OCI-LY7 (cell line): ENCODE results near the gene CDK11B. TPM values are rescaled to one million over a fixed set of nuclear protein-coding genes. Genes with fewer than 3 reads are reported as not detected.

Experiments used
- BruUV-seq: library from RNA; stranded (reverse); fragments of 400-500 nt; replicated peaks from 2 replicates; lab custom pipeline; 2021; lab: Mats Ljungman, UMichigan
- CTCF ChIA-PET: fragments of 300-600 bp; sonication (Branson Sonifier 250); formaldehyde crosslinking; loops from one replicate; lab custom pipeline; 2022; ENCODE audit warnings: antibody characterized with exemption; ENCODE audit not compliant: unreplicated experiment; lab: Charles Lee
- POLR2A ChIA-PET: fragments of 300-600 bp; sonication (Branson Sonifier 250); formaldehyde crosslinking; loops from one replicate; lab custom pipeline; 2022; ENCODE audit warnings: antibody characterized with exemption; lab: Charles Lee
- DNase-seq: peaks from one replicate; pipeline ENCODE4 v3.0.0-alpha.2; 2015; ENCODE audit warnings: low spot score
- H2AFZ ChIP-seq: fragments of 200-600 bp; sonication (generic), shearing (Covaris generic); 2 replicates; pipeline ENCODE4 v1.6.1; 2014; ENCODE audit warnings: mild to moderate bottlenecking, antibody characterized with exemption, low read length, moderate library complexity
- H3K27ac ChIP-seq: fragments of 200-600 bp; sonication (generic); 2 replicates; pipeline ENCODE4 v1.5.1; 2014; ENCODE audit warnings: mixed run types, low read depth, mild to moderate bottlenecking, moderate library complexity, low read length, inconsistent platforms; ENCODE audit not compliant: poor library complexity, severe bottlenecking
- H3K36me3 ChIP-seq: fragments of 200-600 bp; sonication (generic); 2 replicates; pipeline ENCODE4 v1.6.1; 2014; ENCODE audit warnings: mild to moderate bottlenecking, antibody characterized with exemption, low read length, moderate library complexity, mixed read lengths; ENCODE audit not compliant: insufficient read depth
- H3K4me1 ChIP-seq: fragments of 200-600 bp; sonication (generic); 2 replicates; pipeline ENCODE4 v1.5.1; 2014; ENCODE audit warnings: mild to moderate bottlenecking, low read length; ENCODE audit not compliant: insufficient read depth, poor library complexity, severe bottlenecking
- H3K4me2 ChIP-seq: fragments of 200-600 bp; sonication (generic); 2 replicates; pipeline ENCODE4 v1.6.1; 2014; ENCODE audit warnings: mild to moderate bottlenecking, low read length
- H3K4me3 ChIP-seq: fragments of 200-600 bp; sonication (generic); 2 replicates; pipeline ENCODE4 v1.5.1; 2014; ENCODE audit warnings: mild to moderate bottlenecking, low read depth, low read length; ENCODE audit not compliant: poor library complexity, severe bottlenecking
- H3K79me2 ChIP-seq: fragments of 200-600 bp; sonication (generic); 2 replicates; pipeline ENCODE4 v1.6.1; 2016; ENCODE audit warnings: low read depth, mild to moderate bottlenecking, low read length, moderate library complexity, mixed read lengths; ENCODE audit not compliant: insufficient read depth
- H3K9me2 ChIP-seq: fragments of 200-600 bp; sonication (generic); 2 replicates; pipeline ENCODE4 v1.6.1; 2016; ENCODE audit warnings: mild to moderate bottlenecking, low read length, mixed read lengths; ENCODE audit not compliant: insufficient read depth
- H3K9me3 ChIP-seq: fragments of 200-600 bp; sonication (generic); 2 replicates; pipeline ENCODE4 v1.6.1; 2014; ENCODE audit warnings: mild to moderate bottlenecking, mixed run types, low read length, mixed read lengths
- H4K20me1 ChIP-seq: fragments of 200-600 bp; sonication (generic); 2 replicates; pipeline ENCODE4 v1.6.1; 2014; ENCODE audit warnings: mild to moderate bottlenecking, antibody characterized with exemption, low read length, moderate library complexity, mixed read lengths; ENCODE audit not compliant: insufficient read depth
- EZH2phosphoT487 ChIP-seq: fragments of 200-600 bp; sonication (generic); IDR thresholded peaks from 2 replicates; pipeline ENCODE4 v1.6.1; 2018; ENCODE audit warnings: low read depth, borderline replicate concordance, mild to moderate bottlenecking, mixed run types, antibody characterized with exemption, low read length, moderate library complexity, mixed read lengths
- intact Hi-C: fragments of 100-400 bp; cut with micrococcal nuclease; formaldehyde crosslinking; loops from one replicate; pipeline ENCODE4 v1.10.0; 2022; ENCODE audit not compliant: unreplicated experiment
- total RNA-seq, 2 experiments: library from RNA; depleted of rRNA in 1 of 2; stranded (reverse); fragments of >200 nt in 1 of 2; shearing (Covaris generic) in 1 of 2; gene quantifications; 2 replicates each; pipeline ENCODE4 v1.2.3, GENCODE V29; 2014 to 2022
- TF ChIP-seq, protein P1 (sequence below): fragments of 200-600 bp; sonication (generic); conservative IDR thresholded peaks from 2 replicates; pipeline ENCODE4 v1.5.1; 2014; ENCODE audit warnings: mild to moderate bottlenecking, antibody characterized with exemption, low read length, moderate library complexity, mixed read lengths

Gene CDK11B
- total RNA-seq, 2 experiments from 2014 or later, result 21.6 to 51.5 TPM

DNA sequence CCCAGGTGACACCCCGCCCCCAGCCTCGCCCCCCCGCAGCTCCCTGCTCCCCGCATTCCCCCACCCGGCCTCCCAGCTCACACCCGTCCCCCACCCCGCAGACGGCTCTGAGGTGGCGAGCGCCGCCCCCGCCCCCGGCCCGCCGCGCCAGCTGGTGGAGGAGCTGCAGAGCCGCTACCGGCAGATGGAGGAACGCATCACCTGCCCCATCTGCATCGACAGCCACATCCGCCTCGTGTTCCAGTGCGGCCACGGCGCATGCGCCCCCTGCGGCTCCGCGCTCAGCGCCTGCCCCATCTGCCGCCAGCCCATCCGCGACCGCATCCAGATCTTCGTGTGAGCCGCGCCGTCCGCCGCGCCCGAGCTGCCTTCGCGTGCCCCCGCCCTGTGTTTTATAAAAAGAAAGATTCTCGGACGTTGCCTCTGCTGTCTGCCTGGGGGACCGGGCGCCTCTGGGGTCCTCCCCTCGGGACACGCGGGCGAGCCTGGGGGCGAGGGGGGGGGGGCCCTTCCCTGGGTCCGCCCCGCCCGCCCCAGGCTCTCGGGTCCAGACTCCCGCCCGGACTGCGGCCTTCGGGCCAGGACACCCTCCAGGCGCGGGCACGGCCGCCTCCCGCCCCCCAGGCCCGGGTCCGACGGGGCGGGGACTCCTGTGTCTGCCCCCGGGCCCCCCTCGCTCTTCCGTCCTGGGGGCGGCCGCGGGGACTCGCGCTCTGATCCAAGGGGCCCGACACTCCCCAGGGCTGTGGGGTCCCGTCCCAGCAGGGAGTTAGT lies 28.4 kb downstream of the CDK11B start:
- peak overlapping the region; percentile 66 for H3K4me3 ChIP-seq
- TF ChIP-seq, protein P1, sequence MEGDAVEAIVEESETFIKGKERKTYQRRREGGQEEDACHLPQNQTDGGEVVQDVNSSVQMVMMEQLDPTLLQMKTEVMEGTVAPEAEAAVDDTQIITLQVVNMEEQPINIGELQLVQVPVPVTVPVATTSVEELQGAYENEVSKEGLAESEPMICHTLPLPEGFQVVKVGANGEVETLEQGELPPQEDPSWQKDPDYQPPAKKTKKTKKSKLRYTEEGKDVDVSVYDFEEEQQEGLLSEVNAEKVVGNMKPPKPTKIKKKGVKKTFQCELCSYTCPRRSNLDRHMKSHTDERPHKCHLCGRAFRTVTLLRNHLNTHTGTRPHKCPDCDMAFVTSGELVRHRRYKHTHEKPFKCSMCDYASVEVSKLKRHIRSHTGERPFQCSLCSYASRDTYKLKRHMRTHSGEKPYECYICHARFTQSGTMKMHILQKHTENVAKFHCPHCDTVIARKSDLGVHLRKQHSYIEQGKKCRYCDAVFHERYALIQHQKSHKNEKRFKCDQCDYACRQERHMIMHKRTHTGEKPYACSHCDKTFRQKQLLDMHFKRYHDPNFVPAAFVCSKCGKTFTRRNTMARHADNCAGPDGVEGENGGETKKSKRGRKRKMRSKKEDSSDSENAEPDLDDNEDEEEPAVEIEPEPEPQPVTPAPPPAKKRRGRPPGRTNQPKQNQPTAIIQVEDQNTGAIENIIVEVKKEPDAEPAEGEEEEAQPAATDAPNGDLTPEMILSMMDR, result no peak
- TF ChIP-seq EZH2phosphoT487, result no peak
- peak; percentile 96 for DNase-seq
- H3K9me2 ChIP-seq, result no peaks in the 10 kb centered on the region
- H2AFZ ChIP-seq, result peak overlapping the region; percentile 74; the same call in 1 of the 2 replicates
- ChIA-PET CTCF (interaction anchor here (0.6 kb wide), 2 partner anchors 48 to 338 kb away, joined by 5 to 10 read pairs; no protein-coding TSS in a partner anchor), POLR2A (interaction anchor here (0.6 kb wide), 1 partner anchor 23 kb away, joined by 3 read pairs; no protein-coding TSS in a partner anchor)
- no peaks in the 10 kb centered on the region for H4K20me1 ChIP-seq
- H3K79me2 ChIP-seq, result no peaks in the 10 kb centered on the region
- no peaks in the 10 kb centered on the region for H3K36me3 ChIP-seq
- peak overlapping the region; percentile 77 for H3K27ac ChIP-seq
- no peaks in the 10 kb centered on the region for H3K9me3 ChIP-seq
- BruUV-seq, result no TSS peak
- intact Hi-C loops, result no loop called here
- peaks cover 30% of the 10 kb centered on the region for H3K4me1 ChIP-seq
- H3K4me2 ChIP-seq, result peak overlapping the region; percentile 62

DNA sequence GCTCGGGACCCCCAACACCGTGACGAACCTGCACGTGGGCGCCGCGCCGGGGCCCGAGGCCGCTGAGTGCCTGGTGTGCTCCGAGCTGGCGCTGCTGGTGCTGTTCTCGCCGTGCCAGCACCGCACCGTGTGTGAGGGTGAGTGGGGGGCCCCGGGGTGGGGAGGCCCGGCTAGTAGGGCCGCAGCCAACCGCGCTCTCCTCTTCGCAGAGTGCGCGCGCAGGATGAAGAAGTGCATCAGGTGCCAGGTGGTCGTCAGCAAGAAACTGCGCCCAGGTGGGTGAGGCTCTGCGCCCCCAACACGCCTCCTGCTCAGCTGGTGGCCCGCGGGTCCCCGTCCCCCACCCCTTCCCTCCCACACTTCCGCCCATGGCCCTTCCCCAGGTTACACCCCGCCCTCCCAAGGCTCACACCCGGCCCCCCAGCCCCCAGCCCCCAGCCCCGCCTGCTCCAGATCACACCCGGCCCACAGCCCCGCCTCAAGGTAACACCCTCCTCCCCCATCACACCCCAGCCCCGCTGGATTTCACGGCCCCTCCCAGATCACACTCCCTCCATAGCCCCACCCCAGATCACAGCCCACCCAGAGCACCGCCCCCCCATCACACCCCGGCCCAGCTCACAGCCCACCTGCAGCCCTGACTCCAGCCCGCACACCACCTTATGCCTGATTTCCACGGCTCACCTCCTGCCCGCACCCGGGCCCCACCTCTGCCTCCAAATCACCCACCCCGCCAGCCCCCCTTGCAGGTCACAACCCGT lies 29.2 kb downstream of the CDK11B start:
- peak overlapping the region; percentile 77 for H3K27ac ChIP-seq
- BruUV-seq, result no TSS peak
- H2AFZ ChIP-seq, result no peak overlapping the region
- no peaks in the 10 kb centered on the region for H3K36me3 ChIP-seq
- H3K4me2 ChIP-seq, result peak overlapping the region; percentile 62
- no peak for TF ChIP-seq EZH2phosphoT487
- TF ChIP-seq, protein P1, result no peak
- peak; percentile 78 for DNase-seq
- intact Hi-C loops, result no loop called here
- CTCF ChIA-PET, result interaction anchor here (0.6 kb wide), 1 partner anchor 338 kb away, joined by 5 read pairs; no protein-coding TSS in a partner anchor
- no peaks in the 10 kb centered on the region for H3K79me2 ChIP-seq
- POLR2A ChIA-PET, result interaction anchor here (0.6 to 0.8 kb wide), 2 partner anchors 14 to 24 kb away, joined by 3 read pairs; partner anchors contain the start of gene MIB2
- H3K9me2 ChIP-seq, result no peaks in the 10 kb centered on the region
- peak overlapping the region; percentile 66 for H3K4me3 ChIP-seq
- H4K20me1 ChIP-seq, result no peaks in the 10 kb centered on the region
- H3K4me1 ChIP-seq, result peaks cover 30% of the 10 kb centered on the region
- no peaks in the 10 kb centered on the region for H3K9me3 ChIP-seq
